ENCODE measurements around the gene ERI3.

ERI3 gene, protein sequence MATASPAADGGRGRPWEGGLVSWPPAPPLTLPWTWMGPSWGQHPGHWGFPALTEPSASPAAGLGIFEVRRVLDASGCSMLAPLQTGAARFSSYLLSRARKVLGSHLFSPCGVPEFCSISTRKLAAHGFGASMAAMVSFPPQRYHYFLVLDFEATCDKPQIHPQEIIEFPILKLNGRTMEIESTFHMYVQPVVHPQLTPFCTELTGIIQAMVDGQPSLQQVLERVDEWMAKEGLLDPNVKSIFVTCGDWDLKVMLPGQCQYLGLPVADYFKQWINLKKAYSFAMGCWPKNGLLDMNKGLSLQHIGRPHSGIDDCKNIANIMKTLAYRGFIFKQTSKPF

DNA sequence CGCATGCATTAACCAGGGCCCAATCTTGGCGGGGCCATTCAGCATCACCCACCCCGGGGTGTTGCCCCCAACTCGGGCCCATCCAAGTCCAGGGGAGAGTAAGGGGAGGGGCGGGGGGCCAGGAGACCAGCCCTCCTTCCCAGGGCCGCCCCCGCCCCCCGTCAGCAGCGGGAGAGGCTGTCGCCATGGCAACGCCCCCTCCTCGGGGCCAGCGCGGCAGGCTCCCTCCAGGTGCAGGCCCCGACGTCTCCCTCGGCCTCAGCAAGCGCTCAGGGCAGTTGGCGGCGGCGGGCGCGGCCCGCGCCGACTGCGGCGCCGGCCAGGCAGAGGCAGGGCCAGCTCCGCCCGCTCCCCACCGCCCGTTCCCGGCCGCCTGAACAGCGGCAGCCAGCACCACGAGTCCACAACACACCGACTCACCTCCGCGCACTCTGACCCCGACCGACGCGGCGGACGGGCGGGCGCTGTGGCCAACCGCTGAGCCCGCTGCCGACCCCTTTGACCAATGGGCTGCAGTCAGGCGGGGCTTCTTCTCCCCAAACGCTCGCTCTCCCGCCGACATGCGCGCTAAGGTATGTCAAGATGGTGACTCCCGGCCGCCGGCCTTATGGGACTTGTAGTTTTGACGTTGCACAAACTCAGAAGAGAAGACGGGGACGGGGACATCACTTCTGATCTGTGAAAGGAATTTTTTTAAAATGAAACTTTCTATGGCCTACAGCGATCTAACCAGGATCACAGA, at the start of gene ERI3:
Gene ERI3, minus strand, starts transcription at position 418 of the 742 bp plus-strand sequence. Its CDS starts 231 bp downstream, at position 187.
- peak; percentile 86 for DNase-seq

DNA sequence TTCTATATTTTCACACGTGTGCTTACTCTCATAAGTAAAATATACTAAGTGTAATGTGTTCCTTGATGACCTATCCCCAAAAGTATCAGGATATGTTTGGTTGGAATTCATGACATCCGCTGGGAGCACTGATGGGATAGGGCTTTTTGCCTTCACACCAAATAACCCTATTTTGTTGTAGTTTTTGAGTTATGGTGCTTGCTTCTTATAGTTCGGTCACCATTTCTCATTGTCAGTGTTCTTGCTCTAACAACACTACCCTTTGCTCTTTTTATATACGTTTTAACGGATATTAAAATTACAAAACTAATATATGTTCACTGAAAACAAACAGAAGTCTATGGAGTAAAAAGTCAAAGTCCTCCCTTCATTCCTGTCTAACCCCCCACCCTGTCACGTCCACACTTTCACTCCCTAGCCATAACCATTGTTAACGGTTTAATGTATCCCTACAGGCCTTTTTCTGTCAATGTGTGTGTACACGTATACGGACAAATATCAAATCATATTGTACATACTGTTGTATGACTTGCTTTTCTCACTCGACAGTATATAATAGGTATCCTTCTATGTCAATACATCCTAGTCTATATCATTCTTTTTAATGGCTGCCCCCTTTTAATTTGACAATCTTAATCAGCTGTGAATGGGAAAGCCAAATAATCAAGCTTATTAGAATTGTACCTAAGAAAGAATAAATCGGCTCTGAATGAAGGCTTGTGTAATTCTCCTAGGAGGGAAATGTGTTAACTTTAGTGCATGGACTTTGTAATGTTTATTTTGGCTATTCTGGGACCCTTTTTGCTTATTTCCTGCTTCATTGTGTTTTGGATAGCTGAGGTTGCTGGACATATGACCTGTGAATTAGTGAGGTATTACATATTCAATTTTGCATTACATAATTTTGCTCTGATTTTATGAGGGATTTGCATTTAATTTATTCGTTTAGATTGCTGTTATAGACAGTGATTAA, 46.5 kb upstream of the ERI3 start:
- no peak for DNase-seq

DNA sequence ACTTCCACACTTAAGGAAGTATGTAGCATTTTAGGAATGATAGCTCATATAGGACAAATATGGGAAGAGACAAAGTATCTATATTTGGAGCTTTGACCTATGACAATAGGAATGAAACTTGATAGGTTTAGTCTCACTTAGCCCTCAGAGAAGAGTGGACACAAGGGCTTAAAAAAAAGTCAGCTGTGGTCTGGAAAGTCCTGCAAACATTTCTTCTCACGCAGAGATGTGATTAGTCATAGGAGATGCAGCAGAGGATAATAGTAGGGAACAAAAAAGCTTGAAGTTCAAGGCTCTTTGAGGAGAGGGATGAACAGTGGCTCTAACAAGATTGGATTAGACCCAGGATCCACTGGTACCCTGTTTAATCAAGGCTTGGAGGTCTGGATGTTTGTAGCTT, 35.2 kb upstream of the ERI3 start:
- no peak for DNase-seq

DNA sequence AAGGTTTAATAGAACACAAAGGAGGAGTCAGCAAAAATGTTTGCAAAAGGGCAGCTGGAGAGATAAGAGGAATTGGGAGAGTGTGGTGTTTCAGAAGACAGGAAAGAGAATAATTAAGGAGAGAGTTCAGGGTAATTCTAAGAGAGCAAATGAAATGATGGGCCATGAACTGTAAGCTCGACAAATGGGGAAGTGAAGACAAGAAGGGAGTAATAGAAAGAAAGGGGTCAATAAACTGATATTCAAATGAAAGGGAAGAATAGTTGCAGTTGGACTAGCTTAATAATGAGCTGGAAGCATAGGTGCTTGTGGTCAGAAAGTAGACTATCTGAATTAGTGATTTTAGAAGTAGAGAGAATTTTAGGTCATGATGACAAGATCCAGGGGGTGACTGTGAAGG, 34.4 kb upstream of the ERI3 start:
- no peak for DNase-seq

DNA sequence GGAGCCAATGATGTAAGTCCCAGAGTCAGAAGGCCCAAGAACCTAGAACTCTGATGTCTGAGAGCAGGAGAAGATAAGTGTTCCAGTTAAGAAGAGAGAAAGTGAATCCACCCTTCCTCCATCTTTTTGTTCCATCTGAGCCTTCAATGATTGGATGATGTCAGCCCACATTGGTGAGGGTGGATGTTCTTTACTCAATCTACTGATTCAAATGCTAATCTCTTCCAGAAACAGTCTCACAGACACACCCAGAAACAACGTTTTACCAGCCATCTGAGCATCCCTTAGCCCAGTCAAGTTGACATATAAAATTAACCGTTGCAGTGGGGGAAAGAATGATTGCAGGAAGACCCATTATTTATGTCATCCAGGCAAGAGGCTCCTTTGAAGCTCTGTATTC, 33.5 kb upstream of the ERI3 start:
- no peak for DNase-seq

DNA sequence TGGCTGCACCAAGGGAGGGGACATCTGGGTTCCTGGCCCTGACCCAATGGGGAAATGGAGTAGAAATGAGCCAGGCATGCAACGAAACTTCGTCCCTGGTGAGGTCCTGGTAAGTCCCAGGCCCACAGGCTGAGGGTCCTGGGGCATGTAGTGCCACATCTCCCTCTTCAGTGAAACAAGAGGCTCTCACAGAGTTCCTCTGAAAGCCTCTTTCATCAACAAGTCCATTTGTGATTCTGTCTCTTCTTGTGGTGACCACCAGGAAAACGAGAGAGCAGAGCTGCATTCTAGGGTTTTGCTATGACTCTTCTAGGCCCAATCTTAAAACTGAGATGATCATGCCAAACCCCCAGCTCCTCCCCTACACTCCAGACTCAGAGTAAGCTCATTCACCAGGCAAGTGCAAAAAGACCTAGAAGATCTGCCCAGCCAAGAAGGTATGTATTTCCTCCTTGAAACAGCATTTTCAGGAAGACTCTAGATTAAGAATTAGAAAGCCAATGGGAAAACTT, 25.7 kb upstream of the ERI3 start:
- DNase-seq, result no peak

DNA sequence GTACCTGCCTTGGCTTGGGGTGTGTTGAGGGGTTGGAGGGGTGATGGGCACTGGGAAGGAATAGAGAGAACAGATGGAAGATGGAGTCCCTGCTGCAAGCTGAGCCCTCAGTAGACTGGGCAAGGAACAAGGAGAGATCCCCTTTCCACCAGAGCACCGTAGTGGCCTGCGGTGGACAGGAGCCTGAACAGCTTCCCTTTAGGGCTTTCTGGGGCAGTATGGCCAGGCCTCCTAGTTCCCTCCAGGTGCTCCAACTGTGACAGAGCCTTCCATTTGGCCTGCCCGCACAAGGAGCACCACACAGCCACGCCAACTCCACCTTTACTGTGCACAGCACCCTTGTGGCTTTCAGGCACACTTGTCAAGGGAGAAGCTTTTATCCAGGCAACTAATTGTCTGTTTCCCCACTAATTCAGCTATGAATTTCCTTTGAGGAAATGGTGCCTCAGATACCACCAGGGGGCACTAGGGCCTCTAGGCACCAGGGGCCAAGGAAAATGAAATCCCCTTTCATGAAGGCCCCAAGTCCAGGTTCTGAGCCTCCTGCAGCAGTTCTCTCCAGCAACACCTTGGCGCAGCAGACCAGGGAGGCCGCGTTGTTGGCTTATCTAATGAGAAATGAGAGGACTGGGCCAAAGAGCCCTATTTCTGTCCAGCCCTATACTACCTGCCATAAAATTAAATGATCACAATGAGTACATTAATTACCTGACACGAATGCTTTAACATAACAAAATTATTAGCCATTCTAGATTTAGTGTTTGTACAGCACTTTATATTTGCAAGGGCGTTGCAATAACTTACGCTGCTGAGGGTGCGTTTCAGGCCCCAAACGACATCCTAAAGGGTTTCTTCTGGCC, 23.1 kb upstream of the ERI3 start:
- peak; percentile 9 for DNase-seq

DNA sequence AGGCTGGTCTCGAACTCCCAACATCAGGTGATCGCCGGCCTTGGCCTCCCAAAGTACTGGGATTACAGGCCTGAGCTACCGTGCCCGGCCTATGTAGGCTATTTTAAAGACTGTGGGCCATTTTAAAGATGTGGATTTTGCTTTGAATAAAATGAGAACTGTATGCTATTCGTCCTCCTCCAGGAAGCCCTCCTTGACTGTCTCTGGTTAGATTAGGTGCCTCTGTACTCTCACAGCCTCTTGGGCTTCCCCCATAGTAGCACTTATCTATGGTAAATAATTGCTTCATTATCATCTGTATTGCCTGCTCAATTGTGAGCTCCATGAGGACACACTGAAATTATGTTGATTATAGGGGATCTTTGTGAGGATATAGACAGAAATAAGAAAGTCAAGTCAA, 20.5 kb upstream of the ERI3 start:
- no peak for DNase-seq

DNA sequence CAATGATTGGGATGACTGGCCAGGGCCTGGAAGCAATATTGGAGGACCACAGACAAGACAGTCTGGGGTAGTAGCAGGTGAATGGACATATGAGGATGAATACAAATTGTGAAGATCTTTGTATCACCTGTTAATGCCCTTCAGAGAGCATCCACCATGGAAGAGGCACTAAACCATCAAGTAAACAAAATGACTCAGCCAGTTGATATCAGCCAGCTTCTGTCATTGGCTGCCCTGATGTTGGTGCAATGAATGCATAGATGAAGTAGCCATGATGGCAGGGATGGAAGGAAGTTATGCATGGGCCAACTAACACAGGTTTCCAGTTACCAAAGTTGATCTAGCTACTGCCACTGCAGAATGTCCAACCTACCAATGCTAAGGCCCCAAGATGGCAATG, 16.1 kb upstream of the ERI3 start:
- DNase-seq, result no peak

DNA sequence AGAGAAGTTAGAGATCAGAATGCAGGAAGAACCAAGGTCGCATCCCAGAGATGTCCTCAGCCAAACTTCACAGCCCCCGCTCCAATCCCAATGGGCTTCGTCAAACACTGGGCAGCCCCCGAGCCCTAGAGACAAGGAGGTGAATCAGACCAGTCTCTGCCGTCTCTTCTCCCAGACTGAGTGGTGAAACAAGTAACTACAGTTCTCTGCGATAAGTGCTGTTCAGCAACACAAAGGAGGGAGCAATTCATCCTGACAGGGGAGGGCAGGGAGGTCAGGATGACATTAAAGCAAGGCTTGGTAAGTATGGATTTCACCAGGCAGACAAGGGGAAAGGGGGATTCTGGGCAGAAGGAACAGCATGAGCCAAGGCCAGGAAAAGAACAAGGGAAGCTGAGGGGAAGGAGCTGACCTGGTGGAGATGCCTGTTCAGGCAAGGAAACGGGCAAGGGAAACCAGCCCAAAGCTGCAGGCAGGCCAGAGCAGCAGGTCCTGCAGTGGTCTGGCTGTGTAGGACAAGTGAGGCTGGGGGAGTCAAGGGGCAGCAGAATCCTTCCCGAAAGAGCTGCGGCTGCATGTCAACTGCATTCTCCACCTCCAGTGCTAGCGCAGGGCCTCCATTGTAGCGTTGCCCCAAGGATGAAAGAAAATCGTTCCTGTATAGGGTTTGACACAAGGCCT, 13.6 kb upstream of the ERI3 start:
- DNase-seq, result no peak

DNA sequence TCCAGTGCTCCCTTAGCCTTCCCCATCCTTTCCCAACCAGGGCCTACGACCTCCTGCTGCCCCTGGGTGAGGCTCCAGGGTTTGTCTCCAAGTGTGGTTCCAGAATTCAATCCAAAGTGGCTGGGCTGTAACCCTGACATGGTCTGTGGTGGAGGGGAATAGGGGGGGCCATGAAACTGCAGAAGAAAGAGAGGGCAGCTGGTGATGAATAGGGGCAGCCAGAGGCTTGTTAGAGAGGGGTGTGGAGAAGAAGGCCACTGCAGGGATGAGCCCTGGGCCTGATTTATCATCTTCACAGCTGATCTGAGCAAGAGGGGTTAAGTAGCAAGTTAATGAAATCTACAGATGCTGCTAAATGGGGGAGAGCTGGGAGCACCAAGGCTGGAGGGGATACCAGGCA, 12.9 kb upstream of the ERI3 start:
- DNase-seq, result no peak

DNA sequence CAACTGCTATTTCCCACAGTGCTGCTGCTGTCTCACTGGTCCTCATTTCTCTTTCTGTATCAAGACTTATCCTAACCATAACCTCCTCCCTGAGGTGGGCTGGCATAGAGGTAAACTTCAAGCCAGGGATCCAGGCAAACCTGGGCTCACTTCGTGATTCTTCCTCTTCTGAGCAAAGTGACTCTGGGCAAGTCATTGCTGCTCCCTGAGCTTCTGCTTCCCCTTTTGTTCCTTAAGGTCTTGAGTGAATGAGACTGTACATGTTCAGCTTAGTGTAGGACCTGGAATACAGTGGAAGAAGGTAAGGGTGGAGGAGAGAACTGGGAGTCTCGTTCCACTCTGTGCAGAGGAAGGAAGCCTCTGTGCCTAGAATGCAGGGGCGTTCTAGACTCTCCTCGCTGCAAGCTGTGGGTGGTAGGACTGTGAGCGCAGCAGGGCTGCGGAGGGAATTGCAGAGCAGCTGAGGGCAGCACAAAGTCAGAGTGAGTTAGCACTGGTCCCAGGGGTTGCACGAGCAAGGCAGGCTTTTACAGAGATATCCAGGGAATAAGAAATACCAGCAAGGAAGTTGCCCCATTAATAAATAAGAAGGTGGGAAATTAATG, 11.4 kb upstream of the ERI3 start:
- no peak for DNase-seq

DNA sequence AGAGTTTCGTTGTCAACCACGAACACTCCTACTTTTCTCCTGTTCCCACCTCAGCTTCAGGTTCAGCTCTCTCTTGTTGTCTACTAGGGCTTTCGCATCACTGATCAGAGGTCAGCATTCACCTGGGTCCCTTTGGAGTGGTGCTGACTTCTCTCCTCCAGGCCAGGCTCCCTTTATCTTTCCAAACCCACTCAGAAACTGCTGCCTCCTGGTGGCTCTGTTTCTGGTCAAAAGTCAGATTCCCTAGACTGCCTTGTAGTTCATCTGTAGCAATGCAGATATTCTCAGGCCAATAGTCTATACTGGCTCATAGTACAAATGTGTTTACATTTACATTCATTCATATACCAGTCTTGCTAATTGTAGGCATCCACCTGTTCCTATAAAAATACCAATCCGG, 6.4 kb upstream of the ERI3 start:
- no peak for DNase-seq

DNA sequence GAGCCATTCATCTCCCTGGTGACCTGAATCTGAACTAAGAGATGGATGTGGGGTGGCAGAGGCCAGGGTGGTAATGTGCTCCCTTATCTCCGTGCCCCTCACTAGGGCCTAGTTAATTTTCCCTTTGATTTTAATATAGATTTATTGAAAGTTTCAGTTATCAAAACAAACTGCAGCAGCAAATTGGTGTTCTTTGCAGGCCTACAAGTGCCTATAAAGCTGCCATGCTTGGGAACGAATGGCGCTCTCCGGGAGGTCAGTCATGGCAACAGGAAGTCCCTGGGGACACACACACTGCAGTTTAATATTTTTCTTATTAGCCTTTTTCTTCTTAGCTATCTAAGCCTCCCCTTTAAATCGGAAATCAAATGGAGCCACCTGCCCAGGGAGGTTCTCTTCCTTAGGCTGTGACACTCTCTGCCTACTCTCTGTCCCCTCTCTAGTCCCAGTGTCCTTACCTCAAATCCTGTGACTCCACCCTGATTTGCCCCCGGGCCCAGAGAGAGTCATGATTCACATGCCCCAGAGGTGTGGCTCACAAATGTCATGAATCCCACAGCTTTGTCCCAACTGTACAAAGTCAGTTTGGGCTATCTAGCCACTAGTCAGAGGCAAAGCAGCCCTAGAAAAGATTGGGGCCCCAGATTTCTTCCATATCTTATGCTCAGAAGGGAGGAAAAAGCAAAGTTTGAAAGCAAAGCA, 4.3 kb upstream of the ERI3 start:
- no peak for DNase-seq

DNA sequence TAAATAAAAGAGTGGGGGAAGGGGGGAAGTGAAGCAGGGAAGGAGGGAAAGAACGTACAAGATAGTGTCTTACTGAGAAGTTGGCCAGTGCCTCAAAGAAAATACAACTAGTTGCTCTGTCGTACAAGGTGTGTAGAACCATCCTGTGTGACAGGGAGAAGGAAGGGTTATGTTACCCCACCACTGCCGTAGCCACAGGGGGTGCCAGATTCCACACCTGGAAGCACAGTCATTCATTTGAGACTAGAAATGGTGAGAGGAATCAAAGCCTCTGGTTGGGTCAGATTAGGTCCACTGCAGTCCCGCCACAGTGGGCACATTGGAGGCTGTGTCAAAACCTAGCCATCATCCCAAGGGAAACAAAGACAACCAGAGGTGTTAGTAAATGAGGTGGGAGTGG, 2.7 kb upstream of the ERI3 start:
- no peak for DNase-seq

DNA sequence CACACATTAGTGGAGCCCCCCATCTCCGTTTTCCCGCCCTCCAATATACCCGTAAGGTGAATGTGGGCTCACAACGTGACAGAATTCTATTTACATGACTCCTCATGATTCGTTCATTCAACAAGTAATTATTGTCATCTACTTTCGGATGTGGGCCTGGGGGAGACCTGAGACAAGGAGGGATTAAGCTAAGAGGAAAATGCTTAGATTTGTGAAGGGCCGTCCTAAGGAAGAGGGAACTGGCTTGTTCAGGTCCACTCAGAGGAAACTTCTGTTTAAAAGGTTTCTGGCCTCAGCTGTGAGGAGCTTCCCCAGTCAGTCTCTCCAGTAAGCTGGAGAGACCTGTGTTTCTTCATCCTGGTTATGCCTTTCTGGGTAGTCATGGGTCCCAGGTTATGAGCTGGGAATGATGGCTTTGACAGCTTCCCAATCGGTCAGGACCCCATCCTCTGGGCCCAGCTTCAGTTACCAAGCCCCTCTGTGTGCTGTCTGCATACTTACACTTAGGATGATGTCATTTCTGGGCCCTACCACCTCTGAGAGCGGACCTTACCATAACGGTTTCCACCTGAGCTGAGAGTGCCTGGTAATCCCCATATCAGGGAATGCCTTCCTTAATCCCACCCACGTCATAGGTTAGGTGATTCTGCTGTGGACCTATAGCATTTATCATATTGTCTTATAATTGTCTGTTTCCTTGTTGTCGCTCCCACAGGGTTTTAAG, 687 bp upstream of the ERI3 start:
- no peak for DNase-seq

DNA sequence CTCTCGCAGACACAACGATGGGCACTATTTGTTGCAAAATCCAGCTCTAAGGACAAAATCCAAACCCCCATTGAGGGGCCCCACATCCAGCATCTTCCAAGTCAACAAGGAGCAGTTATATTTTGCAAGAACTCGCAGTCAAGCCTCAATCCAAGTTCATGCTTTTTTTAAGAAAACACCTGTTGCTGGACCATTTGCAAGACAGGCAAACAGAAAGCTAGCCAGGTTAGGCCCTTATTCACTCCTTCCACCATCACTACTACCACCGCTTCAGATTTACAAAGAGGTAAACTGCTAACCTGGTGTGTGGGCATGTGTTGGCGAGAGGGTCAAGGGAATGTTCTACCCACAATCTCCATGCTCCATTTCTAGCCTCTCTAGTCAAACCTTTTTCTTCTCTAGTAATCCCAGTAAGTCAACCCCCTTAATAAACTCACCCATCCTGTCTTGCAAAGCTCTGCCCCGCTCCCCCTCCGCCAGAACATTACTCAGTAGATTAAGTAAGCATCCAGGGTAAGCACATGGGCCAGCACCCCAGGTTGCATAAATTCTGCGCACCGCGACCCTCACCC, 703 bp downstream of the ERI3 start:
- no peak for DNase-seq

DNA sequence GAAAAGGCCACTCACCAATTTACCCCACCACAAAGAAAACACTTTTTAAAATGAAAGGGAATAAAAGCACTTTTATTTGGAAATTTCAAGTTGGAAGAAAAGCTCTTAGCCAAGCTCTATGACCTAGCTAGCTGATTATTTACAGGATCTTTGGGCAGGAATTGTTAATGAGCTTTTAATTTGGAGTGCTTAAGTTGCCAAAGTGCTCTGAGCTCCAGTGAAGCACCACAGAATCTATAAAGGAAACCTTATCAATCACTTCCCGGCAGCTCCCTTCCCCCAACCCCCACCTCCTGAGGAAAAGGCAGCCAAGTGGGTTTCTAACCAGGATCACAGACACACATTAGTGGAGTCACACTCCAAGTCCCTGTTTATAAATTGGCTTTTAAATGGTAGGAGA, 1.5 kb downstream of the ERI3 start:
- no peak for DNase-seq

DNA sequence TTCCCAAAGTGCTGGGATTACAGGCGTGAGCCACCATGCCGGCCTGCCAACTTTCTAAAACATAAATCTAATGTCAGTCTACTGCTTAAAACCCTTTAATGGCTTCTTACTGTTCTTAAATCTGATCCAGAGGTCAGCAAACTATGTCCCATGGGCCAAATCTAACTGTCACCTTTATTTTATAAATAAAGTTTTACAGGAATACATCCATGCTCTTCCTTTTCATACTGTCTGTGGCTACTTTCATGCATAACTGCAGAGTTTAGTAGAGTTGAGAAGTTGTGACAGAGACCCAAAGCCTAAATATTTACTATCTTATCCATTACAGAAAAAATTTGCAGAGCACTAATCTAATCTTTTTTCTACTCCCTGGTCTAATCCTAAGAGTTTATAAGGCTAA, 3.8 kb downstream of the ERI3 start:
- DNase-seq, result no peak
